RKO (cell line): Measurements from ENCODE around the gene INCA1.
A peak's percentile ranks its signal among the peaks of the same experiment; 100 is the strongest.

Experiments
- DNase-seq: peaks from one replicate; pipeline ENCODE4 v3.0.0-alpha.2; 2016; ENCODE audit warnings: low spot score

Gene INCA1

GRCh38 chr17:4948931-4949320, 48.4 kb downstream of the INCA1 start:
- DNase-seq = peak; percentile 90

GRCh38 chr17:4948166-4948930, 49.0 kb downstream of the INCA1 start, which contains the start of gene PFN1:
Gene PFN1 (minus strand): TSS chr17:4948530. CDS start chr17:4948394, 136 bp downstream.
- peak; percentile 89 for DNase-seq

- DNase-seq = peak; percentile 73
Observed at GRCh38 chr17:4947411-4948165, 49.7 kb downstream of the INCA1 start.

GRCh38 chr17:4947010-4947410, 50.3 kb downstream of the INCA1 start:
- peak; percentile 55 for DNase-seq

GRCh38 chr17:4946312-4946976, 50.9 kb downstream of the INCA1 start:
- no peak for DNase-seq

GRCh38 chr17:4945944-4946280, 51.4 kb downstream of the INCA1 start:
- DNase-seq = peak; percentile 50

GRCh38 chr17:4945176-4945943, 52.0 kb downstream of the INCA1 start:
- DNase-seq = peak; percentile 96

- no peak for DNase-seq
Observed at GRCh38 chr17:4944554-4945175, 52.7 kb downstream of the INCA1 start.

GRCh38 chr17:4944163-4944553, 53.2 kb downstream of the INCA1 start:
- no peak for DNase-seq

- no peak for DNase-seq
Observed at GRCh38 chr17:4942760-4943508, 54.4 kb downstream of the INCA1 start.

GRCh38 chr17:4941319-4941610, 56.1 kb downstream of the INCA1 start:
- DNase-seq = no peak

- peak; percentile 90 for DNase-seq
Observed at GRCh38 chr17:4940555-4941318, 56.6 kb downstream of the INCA1 start.

- DNase-seq = peak; percentile 99
Observed at GRCh38 chr17:4939796-4940554, 57.3 kb downstream of the INCA1 start, which contains the start of the genes RNF167 and SLC25A11. Gene RNF167 (plus strand): TSS chr17:4940268. CDS start chr17:4940910, 642 bp downstream. Gene SLC25A11 (minus strand): TSS chr17:4940046. CDS start chr17:4939910, 136 bp downstream.

GRCh38 chr17:4939546-4939795, 57.9 kb downstream of the INCA1 start:
- DNase-seq = peak; percentile 17

GRCh38 chr17:4938688-4939545, 58.4 kb downstream of the INCA1 start:
- DNase-seq = peak; percentile 42
